ENCODE results near the gene PZP. TPM values are rescaled to one million over a fixed set of nuclear protein-coding genes. Genes with fewer than 3 reads are reported as not detected.
"Not testable (repeated sequence)": the region's sequence is repeated elsewhere in the genome, so short reads cannot be mapped to it uniquely, and the experiment has no call there.

Gene PZP
- total RNA-seq, 1 donor from 2014 or later, result not detected

GRCh38 chr12:9221483-9221882, 13.3 kb upstream of the PZP start:
- DNase-seq (ENCODE audit: low spot score in 2 of 2), result no peak
- no peak for TF ChIP-seq CTCF (IDR thresholded peaks at IDR 0.05)
- H3K4me3 ChIP-seq, result no peak overlapping the region
- H3K27ac ChIP-seq, result no peak overlapping the region
- H3K27me3 ChIP-seq, result no peaks in the 10 kb centered on the region
- H3K9me3 ChIP-seq, result no peaks in the 10 kb centered on the region
- intact Hi-C loops (cut with DNase I), result no loop called here
- no peaks in the 10 kb centered on the region for H3K4me1 ChIP-seq
- H3K36me3 ChIP-seq, result no peaks in the 10 kb centered on the region

- H3K27ac ChIP-seq; H3K4me1 ChIP-seq; H3K36me3 ChIP-seq; H3K4me3 ChIP-seq; H3K9me3 ChIP-seq; DNase-seq (ENCODE audit: low spot score in 2 of 2); H3K27me3 ChIP-seq; intact Hi-C loops (cut with DNase I): not testable (repeated sequence)
Measured at GRCh38 chr12:9221011-9221410, 12.8 kb upstream of the PZP start.

- intact Hi-C loops (cut with DNase I), result no loop called here
- H3K27me3 ChIP-seq, result no peaks in the 10 kb centered on the region
- DNase-seq (ENCODE audit: low spot score in 2 of 2), result no peak
- TF ChIP-seq CTCF (IDR thresholded peaks at IDR 0.05), result no peak
- no peaks in the 10 kb centered on the region for H3K9me3 ChIP-seq
- H3K4me1 ChIP-seq, result no peaks in the 10 kb centered on the region
- H3K4me3 ChIP-seq, result no peak overlapping the region
- no peaks in the 10 kb centered on the region for H3K36me3 ChIP-seq
- H3K27ac ChIP-seq, result no peak overlapping the region
Measured at GRCh38 chr12:9214534-9214933, 6.3 kb upstream of the PZP start.

DNA sequence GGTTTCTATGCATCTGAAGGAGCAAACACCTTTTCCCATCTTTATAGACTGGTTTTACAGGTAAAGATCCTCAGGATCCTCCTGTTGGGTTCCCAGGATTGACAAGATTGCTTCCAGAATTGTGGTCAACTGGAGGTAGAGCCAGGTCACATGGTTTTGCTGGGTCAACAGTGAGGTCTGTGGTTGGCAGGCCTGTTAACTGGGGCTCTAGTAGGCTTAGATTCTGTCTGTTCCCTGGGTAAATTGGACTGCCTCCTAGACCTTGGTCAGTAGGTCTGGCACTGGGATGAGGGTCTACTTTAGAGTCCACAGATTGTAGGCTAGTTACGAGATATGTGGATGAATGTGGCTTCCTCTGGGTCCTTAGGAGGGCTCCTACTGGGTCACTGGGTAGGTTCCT, 3.5 kb upstream of the PZP start:
- Histone ChIP-seq H3K27ac (no peak overlapping the region), H3K36me3 (no peaks in the 10 kb centered on the region)
- no peak for TF ChIP-seq CTCF (IDR thresholded peaks at IDR 0.05)

GRCh38 chr12:9204380-9204779, 3.8 kb downstream of the PZP start:
- intact Hi-C loops (cut with DNase I), result no loop called here
- Histone ChIP-seq H3K27me3 (no peaks in the 10 kb centered on the region), H3K4me1 (no peaks in the 10 kb centered on the region), H3K27ac (no peak overlapping the region), H3K9me3 (no peaks in the 10 kb centered on the region), H3K36me3 (no peaks in the 10 kb centered on the region), H3K4me3 (no peak overlapping the region)
- no peak for TF ChIP-seq CTCF (IDR thresholded peaks at IDR 0.05)
- DNase-seq (ENCODE audit: low spot score in 2 of 2), result no peak

More for the DNA sequence above, 3.5 kb upstream of the PZP start:
- Histone ChIP-seq H3K27me3 (no peaks in the 10 kb centered on the region), H3K4me3 (no peak overlapping the region), H3K9me3 (no peaks in the 10 kb centered on the region), H3K4me1 (no peaks in the 10 kb centered on the region)
- DNase-seq (ENCODE audit: low spot score in 2 of 2), result no peak
- intact Hi-C loops (cut with DNase I), result no loop called here

DNA sequence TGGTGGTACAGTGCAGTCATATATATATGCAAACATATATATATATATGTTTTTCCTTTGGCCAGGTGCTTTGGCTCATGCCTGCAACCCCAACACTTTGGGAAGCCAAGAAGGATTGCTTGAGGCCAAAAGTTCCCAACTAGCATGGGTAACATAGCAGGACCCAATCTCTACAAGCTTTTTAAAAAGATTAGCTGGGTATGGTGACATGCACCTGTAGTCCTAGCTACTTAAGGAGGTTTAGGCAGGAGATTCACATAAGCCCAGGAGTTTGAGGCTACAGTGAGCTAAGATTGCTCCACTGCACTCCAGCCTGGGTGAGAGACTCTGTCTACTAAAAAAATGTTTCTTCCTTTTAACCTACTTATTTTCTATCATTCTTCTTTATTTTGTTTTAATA, 10.2 kb downstream of the PZP start:
- H3K27me3 ChIP-seq, result no peaks in the 10 kb centered on the region
- no peak overlapping the region for H3K27ac ChIP-seq
- H3K36me3 ChIP-seq, result no peaks in the 10 kb centered on the region
- intact Hi-C loops (cut with DNase I), result no loop called here
- DNase-seq (ENCODE audit: low spot score in 2 of 2), result no peak
- H3K4me1 ChIP-seq, result no peaks in the 10 kb centered on the region
- H3K9me3 ChIP-seq, result no peaks in the 10 kb centered on the region
- H3K4me3 ChIP-seq, result no peak overlapping the region
- TF ChIP-seq CTCF (IDR thresholded peaks at IDR 0.05), result no peak

Measured in ascending aorta (tissue), 2 donors.